Mesenchymal stem cell (in vitro differentiated cells and primary cell): ENCODE results near the gene HSPA12A.
A peak's percentile ranks its signal among the peaks of the same experiment; 100 is the strongest.

Experiments used
- DNase-seq: peaks from one replicate; pipeline ENCODE4 v3.0.0-alpha.2; 2013
- H2AFZ ChIP-seq: one replicate; pipeline ENCODE4 v1.6.1; 2013; ENCODE audit warnings: low read depth, mild to moderate bottlenecking, control low read depth, inconsistent platforms, low read length, moderate library complexity
- H2AK5ac ChIP-seq: 2 replicates; pipeline ENCODE4 v1.6.1; 2013; ENCODE audit warnings: low read length, moderate library complexity, mild to moderate bottlenecking, inconsistent platforms; ENCODE audit not compliant: severe bottlenecking
- H2BK120ac ChIP-seq: one replicate; pipeline ENCODE4 v1.6.1; 2013; ENCODE audit warnings: low read depth, mild to moderate bottlenecking, inconsistent platforms, low read length, moderate library complexity
- H2BK12ac ChIP-seq, 2 experiments: one replicate each; pipeline ENCODE4 v1.6.1; 2013; ENCODE audit warnings: inconsistent platforms in 2 of 2, low read length in 2 of 2, mild to moderate bottlenecking in 2 of 2, moderate library complexity in 2 of 2, control low read depth in 1 of 2
- H2BK15ac ChIP-seq: one replicate; pipeline ENCODE4 v1.6.1; 2013; ENCODE audit warnings: mild to moderate bottlenecking, low read depth, inconsistent platforms; ENCODE audit not compliant: poor library complexity, severe bottlenecking
- H2BK5ac ChIP-seq: 2 replicates; pipeline ENCODE4 v1.6.1; 2013; ENCODE audit warnings: low read depth, mild to moderate bottlenecking, low read length, control low read depth, inconsistent platforms; ENCODE audit not compliant: poor library complexity, severe bottlenecking
- H3K14ac ChIP-seq, 2 experiments: one replicate each; pipeline ENCODE4 v1.6.1; 2013; ENCODE audit warnings: inconsistent platforms in 2 of 2, low read length in 2 of 2, control low read depth in 1 of 2, mild to moderate bottlenecking in 1 of 2, moderate library complexity in 1 of 2
- H3K18ac ChIP-seq, 2 experiments: one replicate each; pipeline ENCODE4 v1.6.1; 2013; ENCODE audit warnings: inconsistent platforms in 2 of 2, low read length in 2 of 2, control low read depth in 1 of 2, low read depth in 1 of 2, mild to moderate bottlenecking in 1 of 2
- H3K23ac ChIP-seq, 2 experiments: one replicate each; pipeline ENCODE4 v1.6.1; 2013; ENCODE audit warnings: inconsistent platforms in 2 of 2, low read length in 2 of 2, mild to moderate bottlenecking in 2 of 2, moderate library complexity in 2 of 2, control low read depth in 1 of 2
- H3K27ac ChIP-seq: 2 replicates; pipeline ENCODE4 v1.5.1; 2013; ENCODE audit warnings: mild to moderate bottlenecking, moderate library complexity, low read length, control low read depth, inconsistent platforms; ENCODE audit not compliant: poor library complexity, severe bottlenecking
- H3K27me3 ChIP-seq, 2 experiments: 2 replicates each; pipeline versions ENCODE4 v1.6.1 to v1.7.0; 2013; ENCODE audit warnings: low read length in 2 of 2, mild to moderate bottlenecking in 2 of 2, moderate library complexity in 2 of 2, control low read depth in 1 of 2, inconsistent platforms in 1 of 2; ENCODE audit not compliant: control insufficient read depth in 1 of 2, insufficient read depth in 1 of 2
- H3K36me3 ChIP-seq, 2 experiments: 2 replicates each; pipeline versions ENCODE4 v1.6.1 to v1.7.0; 2013; ENCODE audit warnings: low read length in 2 of 2, control low read depth in 1 of 2, inconsistent platforms in 1 of 2, low read depth in 1 of 2, mild to moderate bottlenecking in 1 of 2; ENCODE audit not compliant: insufficient read depth in 2 of 2, control insufficient read depth in 1 of 2
- H3K4ac ChIP-seq, 2 experiments: one replicate each; pipeline ENCODE4 v1.6.1; 2013; ENCODE audit warnings: inconsistent platforms in 2 of 2, low read length in 2 of 2, mild to moderate bottlenecking in 2 of 2, moderate library complexity in 2 of 2, control low read depth in 1 of 2, low read depth in 1 of 2
- H3K4me1 ChIP-seq: 2 replicates; pipeline ENCODE4 v1.6.1; 2013; ENCODE audit warnings: low read depth, low read length, control low read depth; ENCODE audit not compliant: control insufficient read depth, insufficient read depth
- H3K4me2 ChIP-seq: 2 replicates; pipeline ENCODE4 v1.6.1; 2013; ENCODE audit warnings: low read length, mild to moderate bottlenecking, inconsistent platforms; ENCODE audit not compliant: poor library complexity, severe bottlenecking
- H3K4me3 ChIP-seq, 2 experiments: 2 replicates each; pipeline versions ENCODE4 v1.5.1 to v1.7.0; 2013; ENCODE audit warnings: low read length in 2 of 2, mild to moderate bottlenecking in 2 of 2, control low read depth in 1 of 2, low read depth in 1 of 2; ENCODE audit not compliant: insufficient read depth in 1 of 2
- H3K79me1 ChIP-seq: replicated peaks from 2 replicates; pipeline ENCODE4 v1.6.1; 2013; ENCODE audit warnings: mild to moderate bottlenecking, control low read depth, low read length, inconsistent platforms; ENCODE audit not compliant: poor library complexity, severe bottlenecking
- H3K9ac ChIP-seq: 2 replicates; pipeline ENCODE4 v1.7.0; 2013; ENCODE audit warnings: mild to moderate bottlenecking, low read length, moderate library complexity
- H3K9me3 ChIP-seq: 2 replicates; pipeline ENCODE4 v1.7.0; 2013; ENCODE audit warnings: mild to moderate bottlenecking, low read length; ENCODE audit not compliant: control insufficient read depth
- H4K8ac ChIP-seq: one replicate; pipeline ENCODE4 v1.6.1; 2013; ENCODE audit warnings: inconsistent platforms, mild to moderate bottlenecking, low read length, moderate library complexity
- H4K91ac ChIP-seq: one replicate; pipeline ENCODE4 v1.6.1; 2013; ENCODE audit warnings: mild to moderate bottlenecking, low read length, inconsistent platforms
- WGBS: methylation state at CpG from one replicate; pipeline ENCODE4 v1.1.7; 2013; ENCODE audit warnings: mixed read lengths; 5-methylcytosine and 5-hydroxymethylcytosine counted together

HSPA12A gene

GRCh38 chr10:116632596-116633215, 109.7 kb downstream of the HSPA12A start:
- Histone ChIP-seq H2AK5ac (no peak overlapping the region), H3K27me3 (peaks cover 18 to 21% of the 10 kb centered on the region in 2 experiments), H2AFZ (no peak overlapping the region), H2BK5ac (no peak overlapping the region), H4K8ac (no peak overlapping the region), H3K9me3 (no peaks in the 10 kb centered on the region), H3K36me3 (no peaks in the 10 kb centered on the region), H3K9ac (no peak overlapping the region), H3K14ac (no peak overlapping the region), H3K23ac (no peak overlapping the region), H3K4ac (no peak overlapping the region), H4K91ac (no peak overlapping the region), H2BK15ac (peak overlapping the region; percentile 2), H3K4me3 (no peak overlapping the region), H3K27ac (no peak overlapping the region), H3K4me2 (no peak overlapping the region), H3K4me1 (peaks cover under 1% of the 10 kb centered on the region), H2BK12ac (no peak overlapping the region), H2BK120ac (no peak overlapping the region), H3K79me1 (no peaks in the 10 kb centered on the region), H3K18ac (no peak overlapping the region)
- no peak for DNase-seq
- 88% methylated on average over 17 of the region's 17 CpGs for WGBS

- Histone ChIP-seq H3K14ac (no peak overlapping the region), H3K79me1 (no peaks in the 10 kb centered on the region), H3K18ac (no peak overlapping the region), H3K27ac (no peak overlapping the region), H2BK15ac (no peak overlapping the region), H3K27me3 (peaks cover 25 to 26% of the 10 kb centered on the region in 2 experiments), H2AK5ac (no peak overlapping the region), H3K4me2 (no peak overlapping the region), H3K23ac (no peak overlapping the region), H3K4me1 (peaks cover 7% of the 10 kb centered on the region), H3K4ac (no peak overlapping the region), H2BK5ac (no peak overlapping the region), H3K9me3 (no peaks in the 10 kb centered on the region), H3K36me3 (peaks cover 0 to 2% of the 10 kb centered on the region in 2 experiments), H2BK120ac (no peak overlapping the region), H3K9ac (no peak overlapping the region), H4K8ac (no peak overlapping the region), H2BK12ac (no peak overlapping the region), H3K4me3 (no peak overlapping the region), H4K91ac (no peak overlapping the region), H2AFZ (no peak overlapping the region)
- 88% methylated on average over 4 of the region's 6 CpGs for WGBS
- DNase-seq = no peak
These were observed 110.5 kb downstream of the HSPA12A start for GRCh38 chr10:116631871-116632295.

GRCh38 chr10:116630020-116630419, 112.3 kb downstream of the HSPA12A start:
- Histone ChIP-seq H3K4me1 (peaks cover 7% of the 10 kb centered on the region), H3K4me2 (no peak overlapping the region), H4K91ac (no peak overlapping the region), H4K8ac (no peak overlapping the region), H2BK5ac (no peak overlapping the region), H2BK120ac (no peak overlapping the region), H2BK15ac (no peak overlapping the region), H3K23ac (no peak overlapping the region), H2AFZ (no peak overlapping the region), H3K14ac (no peak overlapping the region), H3K27ac (no peak overlapping the region), H3K79me1 (no peaks in the 10 kb centered on the region), H3K4ac (no peak overlapping the region), H2AK5ac (no peak overlapping the region), H3K18ac (no peak overlapping the region), H2BK12ac (no peak overlapping the region), H3K27me3 (peaks cover 34 to 37% of the 10 kb centered on the region in 2 experiments), H3K36me3 (peaks cover 0 to 2% of the 10 kb centered on the region in 2 experiments), H3K4me3 (no peak overlapping the region), H3K9ac (no peak overlapping the region), H3K9me3 (no peaks in the 10 kb centered on the region)
- DNase-seq = no peak
- no CpG with 5 or more reads among the region's 2 CpGs for WGBS

- Histone ChIP-seq H2AK5ac (no peak overlapping the region), H2BK120ac (no peak overlapping the region), H3K18ac (no peak overlapping the region), H4K91ac (no peak overlapping the region), H2AFZ (no peak overlapping the region), H2BK15ac (no peak overlapping the region), H3K9ac (no peak overlapping the region), H3K4me1 (peaks cover 7% of the 10 kb centered on the region), H3K79me1 (no peaks in the 10 kb centered on the region), H3K4me3 (no peak overlapping the region), H3K27me3 (peaks cover 37 to 41% of the 10 kb centered on the region in 2 experiments), H3K4me2 (no peak overlapping the region), H3K36me3 (peaks cover 0 to 2% of the 10 kb centered on the region in 2 experiments), H4K8ac (no peak overlapping the region), H3K4ac (no peak overlapping the region), H3K23ac (no peak overlapping the region), H3K14ac (no peak overlapping the region), H3K27ac (no peak overlapping the region), H2BK5ac (no peak overlapping the region), H2BK12ac (no peak overlapping the region), H3K9me3 (no peaks in the 10 kb centered on the region)
- DNase-seq = no peak
- 82% methylated on average over 4 of the region's 4 CpGs for WGBS
These were observed 113.0 kb downstream of the HSPA12A start for GRCh38 chr10:116629340-116629739.
